B cell (primary cell): ENCODE data around the gene RAB17. TPM values are rescaled to one million over a fixed set of nuclear protein-coding genes. Genes with fewer than 3 reads are reported as not detected.

Experiments
- ATAC-seq: fragments of 200-7000 bp; cut with Tn5 transposase; one replicate; pipeline ENCODE4 v1.10.0; 2021; ENCODE audit warnings: low read depth, mild to moderate bottlenecking, moderate number of reproducible peaks, moderate library complexity
- CTCF ChIA-PET: fragments of 350-600 bp; sonication (Branson Sonifier 250); formaldehyde crosslinking; loops from one replicate; lab custom pipeline; 2021; ENCODE audit warnings: antibody characterized with exemption, inconsistent platforms; lab: Charles Lee
- POLR2A ChIA-PET: fragments of 350-600 bp; sonication (Branson Sonifier 250); formaldehyde crosslinking; loops from one replicate; lab custom pipeline; 2021; ENCODE audit warnings: antibody characterized with exemption; lab: Charles Lee
- DNase-seq: peaks from one replicate; pipeline ENCODE4 v3.0.0; 2013
- H2AFZ ChIP-seq: 2 replicates; pipeline ENCODE4 v1.6.1; 2012; ENCODE audit warnings: mild to moderate bottlenecking, low read depth, low read length; ENCODE audit not compliant: insufficient read depth, poor library complexity, severe bottlenecking
- H3K27ac ChIP-seq, 2 donors: 1 replicate in 1 of 2; 2 replicates in 1 of 2; pipeline ENCODE4 v1.5.1; 2012 to 2013; ENCODE audit warnings: low read length in 2 of 2, mild to moderate bottlenecking in 2 of 2, moderate library complexity in 1 of 2
- H3K27me3 ChIP-seq, 4 experiments: fragments of 200-600 bp in 1 of 4; sonication (generic) in 1 of 4; replicated peaks in 1 of 4; 1 replicate in 2 of 4; 2 replicates in 2 of 4; pipeline versions ENCODE4 v1.6.1 to v1.7.0; 2013 to 2016; ENCODE audit warnings: low read length in 3 of 4, mild to moderate bottlenecking in 2 of 4, mixed read lengths in 1 of 4, moderate library complexity in 1 of 4; ENCODE audit not compliant: insufficient read depth in 4 of 4, control insufficient read depth in 3 of 4; ENCODE audit errors: control extremely low read depth in 1 of 4
- H3K36me3 ChIP-seq, 2 experiments: replicated peaks in 1 of 2; 1 replicate in 1 of 2; 2 replicates in 1 of 2; pipeline versions ENCODE4 v1.6.1 to v1.7.1; 2013; ENCODE audit warnings: low read length in 1 of 2; ENCODE audit not compliant: insufficient read depth in 2 of 2, control insufficient read depth in 1 of 2; ENCODE audit errors: control extremely low read depth in 1 of 2, extremely low read depth in 1 of 2
- H3K4me1 ChIP-seq, 2 donors: fragments of 200-600 bp in 1 of 2; sonication (generic) in 1 of 2; 1 replicate in 1 of 2; 2 replicates in 1 of 2; pipeline versions ENCODE4 v1.5.1 to v1.6.1; 2013 to 2017; ENCODE audit warnings: low read length in 2 of 2; ENCODE audit not compliant: control insufficient read depth in 2 of 2, insufficient read depth in 2 of 2
- H3K4me2 ChIP-seq: replicated peaks from 2 replicates; pipeline ENCODE3; 2012; ENCODE audit warnings: mild to moderate bottlenecking, low read depth, low read length; ENCODE audit not compliant: poor library complexity, severe bottlenecking
- H3K4me3 ChIP-seq, 5 experiments: fragments of 200-600 bp in 1 of 5; sonication (generic) in 1 of 5; 1 replicate in 3 of 5; 2 replicates in 2 of 5; pipeline versions ENCODE4 v1.5.1 to v1.7.0; 2011 to 2016; ENCODE audit warnings: low read length in 4 of 5, mild to moderate bottlenecking in 4 of 5, low read depth in 2 of 5, control low read depth in 1 of 5, moderate library complexity in 1 of 5; ENCODE audit not compliant: insufficient read depth in 1 of 5; ENCODE audit errors: control extremely low read depth in 1 of 5, extremely low read depth in 1 of 5
- H3K79me2 ChIP-seq: fragments of 200-600 bp; sonication (generic); one replicate; pipeline ENCODE4 v1.6.0; 2016; ENCODE audit warnings: low read length; ENCODE audit not compliant: control insufficient read depth, insufficient read depth
- H3K9ac ChIP-seq: fragments of 200-600 bp; sonication (generic); 2 replicates; pipeline ENCODE4 v1.6.1; 2017; ENCODE audit warnings: mild to moderate bottlenecking, low read length, moderate library complexity
- H3K9me3 ChIP-seq, 3 donors: one replicate each; pipeline versions ENCODE4 v1.6.1 to v1.7.1; 2013; ENCODE audit warnings: low read length in 2 of 3; ENCODE audit not compliant: control insufficient read depth in 2 of 3, insufficient read depth in 1 of 3; ENCODE audit errors: control extremely low read depth in 1 of 3
- H4K20me1 ChIP-seq: 2 replicates; pipeline ENCODE4 v1.6.0; 2012; ENCODE audit warnings: mild to moderate bottlenecking, low read length; ENCODE audit not compliant: insufficient read depth, control insufficient read depth, poor library complexity, severe bottlenecking
- H3K27ac Mint-ChIP-seq: one replicate; pipeline ENCODE4 v1.8.0; 2021; ENCODE audit warnings: mixed read lengths
- H3K27me3 Mint-ChIP-seq: one replicate; pipeline ENCODE4 v1.8.0; 2021; ENCODE audit warnings: mixed read lengths
- H3K4me1 Mint-ChIP-seq: one replicate; pipeline ENCODE4 v1.8.0; 2021; ENCODE audit warnings: mixed read lengths
- H3K4me3 Mint-ChIP-seq: one replicate; pipeline ENCODE4 v1.8.0; 2021; ENCODE audit warnings: mixed read lengths
- H3K9me3 Mint-ChIP-seq: one replicate; pipeline ENCODE4 v1.8.0; 2022; ENCODE audit warnings: mixed read lengths; ENCODE audit not compliant: insufficient read depth
- CTCF ChIP-seq: fragments of 200-600 bp; IDR thresholded peaks from one replicate; pipeline ENCODE4 v1.8.0; 2022; ENCODE audit warnings: antibody characterized with exemption, mild to moderate bottlenecking
- EZH2 ChIP-seq: IDR thresholded peaks from 2 replicates; pipeline ENCODE4 v1.6.1; 2012; ENCODE audit warnings: borderline replicate concordance, low read depth, mild to moderate bottlenecking, moderate library complexity, low read length; ENCODE audit not compliant: insufficient read depth, poor library complexity, severe bottlenecking
- WGBS: methylation state at CpG from one replicate; pipeline ENCODE4 v1.1.5; 2013; ENCODE audit warnings: missing lambda C conversion rate; ENCODE audit not compliant: insufficient coverage; 5-methylcytosine and 5-hydroxymethylcytosine counted together
- intact Hi-C: fragments of 100-400 bp; cut with micrococcal nuclease; formaldehyde crosslinking; loops from one replicate; pipeline ENCODE4 v1.10.0; 2022
- polyA plus RNA-seq: library from polyadenylated mRNA; depleted of rRNA; stranded (reverse); fragments of >200 nt; gene quantifications from 2 replicates; pipeline ENCODE4 v1.2.3, GENCODE V29; 2012
- total RNA-seq, 2 donors: library from RNA; stranded (reverse); fragments of 120-200 nt in 1 of 2; gene quantifications; 1 replicate in 1 of 2; 2 replicates in 1 of 2; pipeline versions ENCODE4 v1.2.3 to v1.2.4, GENCODE V29; 2013 to 2022

RAB17 gene
- total and polyA plus RNA-seq, 2 donors (not counting 1 experiment from before 2014, with no cell fraction given): not detected

- Histone ChIP-seq H3K4me1 (peaks cover 16% of the 10 kb centered on the region in 2 donors), H3K9ac (no peak overlapping the region), H3K36me3 (no peaks in the 10 kb centered on the region), H4K20me1 (no peaks in the 10 kb centered on the region), H3K79me2 (no peaks in the 10 kb centered on the region), H3K27me3 (peaks cover 0 to 4% (median 0%) of the 10 kb centered on the region in 4 experiments), H3K9me3 (no peaks in the 10 kb centered on the region), H2AFZ (no peak overlapping the region), H3K27ac (no peak overlapping the region), H3K4me3 (no peak overlapping the region), H3K4me2 (no peak overlapping the region)
- 56% methylated on average over 9 of the region's 9 CpGs for WGBS
- DNase-seq (no peak), ATAC-seq (no peak)
- peaks cover 10% of the 10 kb centered on the region for H3K27me3 Mint-ChIP-seq
- intact Hi-C loops: no loop called here
- H3K4me1 Mint-ChIP-seq: peaks cover 23% of the 10 kb centered on the region
- POLR2A ChIA-PET: no interaction called here
- CTCF ChIA-PET: no interaction called here
- TF ChIP-seq EZH2: no peak
- TF ChIP-seq CTCF: no peak
- H3K27ac Mint-ChIP-seq: no peak overlapping the region
- H3K4me3 Mint-ChIP-seq: no peak overlapping the region
- H3K9me3 Mint-ChIP-seq: no peaks in the 10 kb centered on the region
These were observed 23.7 kb upstream of the RAB17 start for GRCh38 chr2:237614151-237614720.

GRCh38 chr2:237613679-237614078 is 23.1 kb upstream of the RAB17 start:
- peaks cover 16% of the 10 kb centered on the region in 2 donors for H3K4me1 ChIP-seq
- CTCF ChIA-PET: no interaction called here
- Mint-ChIP-seq H3K27me3 (peaks cover 10% of the 10 kb centered on the region), H3K27ac (no peak overlapping the region), H3K9me3 (no peaks in the 10 kb centered on the region), H3K4me3 (no peak overlapping the region), H3K4me1 (peaks cover 23% of the 10 kb centered on the region)
- TF ChIP-seq EZH2 (no peak), CTCF (no peak)
- H3K4me2 ChIP-seq: no peak overlapping the region
- H3K27me3 ChIP-seq: peaks cover 0 to 4% (median 0%) of the 10 kb centered on the region in 4 experiments
- no peaks in the 10 kb centered on the region for H3K79me2 ChIP-seq
- H3K4me3 ChIP-seq: no peak overlapping the region
- H3K9me3 ChIP-seq: no peaks in the 10 kb centered on the region
- H2AFZ ChIP-seq: no peak overlapping the region
- DNase-seq (no peak), ATAC-seq (no peak)
- no peaks in the 10 kb centered on the region for H4K20me1 ChIP-seq
- H3K36me3 ChIP-seq: no peaks in the 10 kb centered on the region
- H3K9ac ChIP-seq: no peak overlapping the region
- no peak overlapping the region for H3K27ac ChIP-seq
- POLR2A ChIA-PET: no interaction called here
- intact Hi-C loops: no loop called here
